Skeletal muscle satellite cell (primary cell): ENCODE measurements around the gene ZCCHC14.
"Not testable (repeated sequence)": the region's sequence is repeated elsewhere in the genome, so short reads cannot be mapped to it uniquely, and the experiment has no call there.

Experiments
- H3K27me3 ChIP-seq: 2 replicates; pipeline ENCODE4 v1.7.0; 2013; ENCODE audit warnings: low read length; ENCODE audit not compliant: control insufficient read depth, insufficient read depth
- H3K36me3 ChIP-seq: 2 replicates; pipeline ENCODE4 v1.7.0; 2013; ENCODE audit warnings: mild to moderate bottlenecking, control low read depth, low read length; ENCODE audit not compliant: insufficient read depth
- H3K4me1 ChIP-seq: 2 replicates; pipeline ENCODE4 v1.7.0; 2013; ENCODE audit warnings: low read length; ENCODE audit not compliant: control insufficient read depth, insufficient read depth
- H3K4me2 ChIP-seq: 2 replicates; pipeline ENCODE4 v1.7.0; 2013; ENCODE audit warnings: mild to moderate bottlenecking, low read length
- H3K4me3 ChIP-seq: 2 replicates; pipeline ENCODE4 v1.7.0; 2013; ENCODE audit warnings: low read length
- H3K9ac ChIP-seq: 2 replicates; pipeline ENCODE4 v1.7.0; 2013; ENCODE audit warnings: mild to moderate bottlenecking, low read depth, low read length, moderate library complexity
- H3K9me3 ChIP-seq: replicated peaks from 2 replicates; pipeline ENCODE4 v1.7.0; 2013; ENCODE audit warnings: mild to moderate bottlenecking, control low read depth, low read length

Gene ZCCHC14

GRCh38 chr16:87380403-87380802 is 112.4 kb downstream of the ZCCHC14 start:
- H3K27me3 ChIP-seq: no peaks in the 10 kb centered on the region
- no peaks in the 10 kb centered on the region for H3K36me3 ChIP-seq
- no peak overlapping the region for H3K4me3 ChIP-seq
- peaks cover 37% of the 10 kb centered on the region for H3K4me1 ChIP-seq
- no peak overlapping the region for H3K9ac ChIP-seq
- H3K9me3 ChIP-seq: no peaks in the 10 kb centered on the region
- peak overlapping the region; percentile 91 for H3K4me2 ChIP-seq

GRCh38 chr16:87379312-87379752 is 113.5 kb downstream of the ZCCHC14 start:
- peaks cover 34% of the 10 kb centered on the region for H3K4me1 ChIP-seq
- not testable (repeated sequence) for H3K9ac ChIP-seq, H3K9me3 ChIP-seq, H3K36me3 ChIP-seq, H3K4me3 ChIP-seq, H3K27me3 ChIP-seq, H3K4me2 ChIP-seq

DNA sequence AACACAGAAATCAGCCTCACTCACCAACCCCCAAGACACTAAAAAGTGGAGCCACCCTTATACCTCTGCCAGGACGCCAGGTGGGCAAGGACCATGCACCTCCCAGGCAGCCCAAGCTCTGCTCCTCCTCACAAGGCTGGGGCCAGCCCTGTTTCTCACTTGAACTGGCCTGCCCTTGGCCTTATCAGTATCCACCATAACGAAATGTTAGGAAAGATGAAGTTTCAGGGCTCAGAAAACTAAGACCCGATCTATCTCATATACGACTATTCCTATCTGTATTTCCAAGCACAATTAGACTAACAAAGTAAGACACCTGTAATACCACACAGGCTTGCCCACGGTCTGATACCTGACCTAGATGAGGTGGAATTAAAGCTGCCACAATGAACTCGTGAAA is 116.2 kb downstream of the ZCCHC14 start:
- no peak overlapping the region for H3K9ac ChIP-seq
- no peaks in the 10 kb centered on the region for H3K27me3 ChIP-seq
- H3K4me2 ChIP-seq: no peak overlapping the region
- no peak overlapping the region for H3K4me3 ChIP-seq
- no peaks in the 10 kb centered on the region for H3K36me3 ChIP-seq
- H3K4me1 ChIP-seq: peaks cover 25% of the 10 kb centered on the region
- H3K9me3 ChIP-seq: no peaks in the 10 kb centered on the region

- H3K4me2 ChIP-seq: peak overlapping the region; percentile 15
- no peaks in the 10 kb centered on the region for H3K36me3 ChIP-seq
- H3K9me3 ChIP-seq: no peaks in the 10 kb centered on the region
- H3K4me1 ChIP-seq: peaks cover 14% of the 10 kb centered on the region
- H3K27me3 ChIP-seq: no peaks in the 10 kb centered on the region
- no peak overlapping the region for H3K4me3 ChIP-seq
- no peak overlapping the region for H3K9ac ChIP-seq
These were observed 117.2 kb downstream of the ZCCHC14 start for GRCh38 chr16:87375426-87376135.

DNA sequence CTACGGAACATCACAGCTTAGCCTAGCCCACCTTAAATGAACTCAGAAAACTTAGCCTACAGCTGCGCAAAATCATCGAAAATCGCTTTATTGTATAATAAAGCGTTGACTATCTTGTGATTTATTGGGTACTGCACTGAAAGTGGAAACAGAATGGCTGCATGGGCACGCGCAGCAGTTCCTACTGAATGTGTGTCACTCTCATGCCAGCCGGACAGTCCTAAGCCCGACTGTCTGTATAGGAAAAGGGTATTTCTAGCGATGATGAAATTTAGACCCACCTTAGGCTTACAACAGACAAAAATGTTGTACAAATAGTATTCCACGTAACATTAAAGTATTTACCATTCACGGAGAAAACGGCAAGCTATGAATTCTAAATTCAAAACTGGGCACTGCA is 118.5 kb downstream of the ZCCHC14 start:
- H3K4me1 ChIP-seq: peaks cover 10% of the 10 kb centered on the region
- H3K4me2 ChIP-seq: no peak overlapping the region
- H3K36me3 ChIP-seq: no peaks in the 10 kb centered on the region
- H3K27me3 ChIP-seq: no peaks in the 10 kb centered on the region
- H3K9ac ChIP-seq: no peak overlapping the region
- no peaks in the 10 kb centered on the region for H3K9me3 ChIP-seq
- no peak overlapping the region for H3K4me3 ChIP-seq

DNA sequence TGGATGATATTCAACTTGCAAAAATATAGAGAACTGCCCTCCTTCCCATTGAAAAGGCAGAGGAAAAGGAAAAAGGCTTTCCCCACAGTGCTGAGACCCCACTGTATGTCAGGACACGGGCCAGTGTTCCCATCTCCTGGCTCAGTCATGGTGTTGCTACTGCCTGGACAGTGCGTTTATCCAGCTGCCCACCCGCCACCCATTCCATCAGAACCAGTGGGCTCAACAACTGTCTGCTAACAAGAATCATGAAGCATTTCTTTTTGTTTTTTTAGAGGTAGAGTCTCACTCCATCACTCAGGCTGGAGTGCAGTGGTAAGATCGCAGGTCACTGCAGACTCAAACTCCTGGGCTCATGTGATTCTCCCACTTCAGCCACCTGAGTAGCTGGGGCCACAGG is 120.5 kb downstream of the ZCCHC14 start:
- peaks cover 10% of the 10 kb centered on the region for H3K4me1 ChIP-seq
- H3K36me3 ChIP-seq: no peaks in the 10 kb centered on the region
- no peak overlapping the region for H3K9ac ChIP-seq
- no peak overlapping the region for H3K4me2 ChIP-seq
- H3K9me3 ChIP-seq: no peaks in the 10 kb centered on the region
- no peak overlapping the region for H3K4me3 ChIP-seq
- H3K27me3 ChIP-seq: no peaks in the 10 kb centered on the region

DNA sequence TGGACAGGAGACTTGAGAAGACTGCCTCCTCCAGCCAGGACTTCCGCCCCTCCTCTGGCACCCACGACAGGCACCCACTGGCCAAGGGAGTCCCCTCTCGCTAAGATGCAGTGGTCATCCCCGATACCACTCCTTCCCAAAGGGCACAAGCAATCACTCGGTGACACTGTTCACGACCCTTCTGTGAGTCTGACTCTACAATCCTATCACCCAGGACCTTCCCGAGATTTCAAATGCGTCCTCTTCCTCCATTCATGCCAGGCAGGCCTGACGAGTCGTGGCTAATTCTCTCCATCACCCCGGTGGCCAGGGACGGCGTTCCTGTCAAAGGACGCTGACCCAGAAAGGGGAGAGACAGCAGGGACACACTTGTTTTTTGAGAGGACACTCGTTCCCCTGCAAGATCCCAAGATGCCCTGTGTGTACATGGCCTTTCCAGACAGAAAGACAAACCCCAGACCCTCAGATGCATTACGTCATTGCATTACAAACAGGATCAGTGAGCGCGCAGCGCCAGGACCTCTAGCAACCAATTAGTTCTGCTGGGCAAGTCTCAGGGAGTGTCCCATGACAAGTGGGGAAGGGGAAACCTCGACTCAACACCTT is 121.5 kb downstream of the ZCCHC14 start:
- Histone ChIP-seq H3K4me3 (no peak overlapping the region), H3K9ac (no peak overlapping the region)

GRCh38 chr16:87369796-87370719 is 122.8 kb downstream of the ZCCHC14 start:
- Histone ChIP-seq H3K9ac (no peak overlapping the region), H3K4me2 (no peak overlapping the region), H3K4me3 (no peak overlapping the region), H3K4me1 (no peaks in the 10 kb centered on the region), H3K9me3 (no peaks in the 10 kb centered on the region), H3K27me3 (no peaks in the 10 kb centered on the region), H3K36me3 (no peaks in the 10 kb centered on the region)

More for the DNA sequence above, 121.5 kb downstream of the ZCCHC14 start:
- peaks cover 10% of the 10 kb centered on the region for H3K4me1 ChIP-seq
- H3K36me3 ChIP-seq: no peaks in the 10 kb centered on the region
- H3K4me2 ChIP-seq: no peak overlapping the region
- no peaks in the 10 kb centered on the region for H3K9me3 ChIP-seq
- H3K27me3 ChIP-seq: no peaks in the 10 kb centered on the region

DNA sequence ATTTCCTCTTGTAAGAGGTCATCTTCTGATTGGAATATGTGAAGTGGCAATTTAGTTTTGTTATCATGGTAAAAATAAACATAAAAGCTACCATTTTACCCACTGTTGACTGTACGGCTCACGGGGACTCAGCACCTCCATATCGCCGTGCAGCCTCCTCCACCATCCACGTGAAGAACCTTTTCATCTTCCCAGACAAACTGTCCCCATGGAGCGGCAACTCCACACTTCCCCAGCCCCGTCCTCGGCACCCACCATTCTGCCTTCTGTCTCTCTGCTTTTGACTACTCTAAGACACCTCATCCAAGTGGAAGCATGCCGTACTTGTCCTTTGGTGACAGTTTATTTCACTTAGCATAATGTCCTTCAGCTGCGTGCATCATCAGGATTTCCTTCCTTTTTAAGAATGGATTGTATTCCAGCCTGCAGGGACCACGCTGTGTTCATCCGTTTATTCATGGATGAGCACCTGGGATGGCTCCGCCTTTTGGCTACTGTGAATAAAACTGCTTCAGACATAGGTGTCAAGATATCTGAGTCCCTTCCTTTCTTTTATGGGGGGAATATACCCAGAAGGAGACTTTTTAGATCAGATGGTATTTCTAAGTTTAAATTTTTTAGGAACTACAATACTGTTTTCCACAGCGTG is 123.6 kb downstream of the ZCCHC14 start:
- Histone ChIP-seq H3K27me3 (no peaks in the 10 kb centered on the region), H3K36me3 (peaks cover 4% of the 10 kb centered on the region), H3K4me1 (peaks cover 3% of the 10 kb centered on the region), H3K9ac (no peak overlapping the region), H3K4me3 (no peak overlapping the region), H3K4me2 (no peak overlapping the region), H3K9me3 (no peaks in the 10 kb centered on the region)

DNA sequence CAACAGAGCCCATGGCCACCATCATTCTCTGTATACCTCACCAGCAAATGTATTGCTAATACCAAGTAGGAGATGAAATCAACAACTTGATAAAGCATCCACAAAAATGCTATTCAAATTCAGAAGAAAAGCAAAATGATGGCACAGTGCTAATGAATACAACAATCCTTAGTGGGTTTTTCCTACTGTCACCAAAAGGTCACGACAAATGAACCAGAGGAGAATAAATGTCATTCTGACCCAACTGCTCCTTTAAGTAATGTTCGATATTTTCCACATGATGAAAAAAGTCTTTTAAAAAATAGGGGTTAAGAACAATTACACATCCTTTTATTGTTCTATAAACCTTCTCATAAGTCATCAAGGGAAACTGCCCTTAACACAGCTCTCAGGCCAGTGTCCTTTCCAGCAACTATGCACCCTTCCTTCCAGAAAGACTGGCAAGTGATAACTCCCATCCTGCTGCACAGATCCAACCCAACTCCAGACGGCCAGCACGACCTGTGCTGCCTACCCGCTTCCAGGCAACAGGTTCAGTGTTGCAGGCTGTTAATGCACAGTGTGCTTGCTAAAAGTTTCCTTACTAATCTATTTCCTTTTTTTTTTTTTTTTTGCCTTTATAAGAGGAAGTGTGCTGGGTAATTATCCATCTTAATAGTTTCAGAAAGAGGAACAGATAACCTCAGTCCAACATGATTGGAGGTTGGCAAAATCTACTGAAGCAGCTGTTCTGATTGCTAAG is 124.6 kb downstream of the ZCCHC14 start:
- Histone ChIP-seq H3K4me3 (no peak overlapping the region), H3K4me2 (no peak overlapping the region), H3K9ac (no peak overlapping the region), H3K27me3 (no peaks in the 10 kb centered on the region), H3K36me3 (peaks cover 7% of the 10 kb centered on the region), H3K9me3 (no peaks in the 10 kb centered on the region), H3K4me1 (peaks cover 9% of the 10 kb centered on the region)
